ENCODE results near the gene FAM89B.

FAM89B gene

DNA sequence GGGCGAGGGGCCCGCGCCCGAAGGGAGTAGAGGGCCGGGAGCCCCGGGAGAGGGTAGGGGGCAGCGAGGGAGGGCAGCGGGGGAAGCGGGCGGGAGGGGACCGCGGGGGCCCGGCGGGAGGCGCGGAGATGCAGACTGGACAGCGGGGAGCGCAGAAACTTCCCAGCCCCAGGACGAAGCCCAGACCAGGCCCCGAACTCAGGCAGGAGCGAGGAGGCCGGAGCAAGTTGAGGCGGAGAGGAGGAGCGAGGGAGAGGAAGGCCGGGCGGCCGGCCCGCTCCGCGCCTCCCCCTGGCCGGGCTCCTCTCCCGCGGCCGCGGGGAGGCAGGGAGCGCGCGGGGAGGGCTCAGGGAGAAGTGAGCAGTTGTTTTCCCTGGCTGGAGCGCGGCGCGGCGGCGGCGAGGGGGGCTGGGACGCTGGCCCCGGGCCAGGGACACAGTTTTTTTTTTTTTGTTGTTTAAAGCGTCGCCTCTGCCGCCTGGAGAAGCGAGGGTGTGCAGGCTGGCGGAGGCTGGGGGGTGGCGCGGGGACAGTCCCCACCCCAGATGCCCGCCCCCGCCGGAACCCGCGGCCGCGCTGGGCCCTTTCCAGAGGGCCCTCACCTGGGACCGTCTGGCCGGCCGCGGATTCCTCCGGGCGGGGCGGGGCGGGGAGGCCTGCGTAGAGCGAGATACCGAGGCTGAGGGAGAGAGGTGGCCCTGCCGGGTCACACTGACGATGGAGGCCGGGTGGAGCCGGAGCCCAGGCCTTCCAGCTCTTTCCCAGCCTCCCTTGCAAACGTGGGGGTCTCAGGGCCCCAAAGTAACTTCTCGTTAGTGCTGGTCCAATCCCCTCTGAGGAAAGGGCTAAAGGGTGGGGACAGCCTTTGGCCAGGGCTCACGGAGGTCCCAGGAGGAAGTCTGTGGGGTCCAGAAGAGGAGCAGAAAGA, 14.1 kb upstream of the FAM89B start, which contains the start of gene LTBP3:
TSS of gene LTBP3 (minus strand) at position 358 of the 928 bp plus-strand sequence. CDS start 400 bp downstream, outside the sequence.
- peak in 1 of 2 donors; percentile 46 for DNase-seq

DNA sequence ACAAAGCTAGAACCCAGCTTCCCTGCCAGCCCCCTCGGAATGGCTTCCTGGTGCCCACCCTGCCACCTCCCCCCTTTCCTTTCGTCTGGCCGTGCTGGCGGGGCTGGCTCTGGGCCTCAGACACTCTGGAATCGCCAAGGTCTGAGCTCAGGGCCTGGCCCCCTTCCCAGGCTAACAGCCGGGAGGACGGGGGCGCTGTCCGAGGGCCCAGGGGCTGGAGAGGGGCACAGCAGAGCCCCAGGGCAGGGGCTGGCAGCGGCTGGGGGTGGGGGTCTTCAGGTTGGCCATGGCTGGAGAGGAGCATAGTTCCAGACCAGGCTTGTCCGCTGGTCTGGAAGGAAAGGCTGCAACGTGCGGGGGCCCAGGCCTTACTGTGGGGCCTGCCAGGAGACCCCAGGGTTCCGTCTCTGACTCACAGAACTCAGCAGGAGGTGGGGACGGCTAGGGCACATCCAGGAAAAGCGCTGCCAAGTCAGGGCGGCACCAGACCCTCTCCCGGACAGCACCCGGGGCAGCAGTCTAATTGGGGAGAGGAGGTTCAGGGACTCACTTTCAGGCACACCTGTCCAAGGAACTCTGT, 13.3 kb upstream of the FAM89B start:
- no peak for DNase-seq

DNA sequence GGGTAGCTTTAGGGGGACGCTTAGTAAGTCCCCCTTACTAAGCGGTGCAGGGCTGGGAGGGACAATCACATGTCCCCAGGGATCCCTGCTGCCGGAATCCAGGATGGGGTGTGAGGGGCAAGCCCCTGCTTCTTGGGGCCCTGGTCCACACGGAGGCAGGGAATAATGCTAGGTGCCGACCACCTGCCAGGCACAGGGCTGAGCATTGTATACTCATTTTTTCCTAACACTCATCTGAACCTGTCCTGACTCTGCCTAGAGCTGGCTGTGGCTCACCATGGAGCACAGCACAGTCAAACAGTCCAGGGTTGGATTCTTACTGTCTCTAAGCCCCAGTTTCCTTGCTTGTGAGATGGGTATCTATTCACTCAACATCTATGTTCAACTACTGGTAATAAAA, 12.8 kb upstream of the FAM89B start:
- DNase-seq: no peak

DNA sequence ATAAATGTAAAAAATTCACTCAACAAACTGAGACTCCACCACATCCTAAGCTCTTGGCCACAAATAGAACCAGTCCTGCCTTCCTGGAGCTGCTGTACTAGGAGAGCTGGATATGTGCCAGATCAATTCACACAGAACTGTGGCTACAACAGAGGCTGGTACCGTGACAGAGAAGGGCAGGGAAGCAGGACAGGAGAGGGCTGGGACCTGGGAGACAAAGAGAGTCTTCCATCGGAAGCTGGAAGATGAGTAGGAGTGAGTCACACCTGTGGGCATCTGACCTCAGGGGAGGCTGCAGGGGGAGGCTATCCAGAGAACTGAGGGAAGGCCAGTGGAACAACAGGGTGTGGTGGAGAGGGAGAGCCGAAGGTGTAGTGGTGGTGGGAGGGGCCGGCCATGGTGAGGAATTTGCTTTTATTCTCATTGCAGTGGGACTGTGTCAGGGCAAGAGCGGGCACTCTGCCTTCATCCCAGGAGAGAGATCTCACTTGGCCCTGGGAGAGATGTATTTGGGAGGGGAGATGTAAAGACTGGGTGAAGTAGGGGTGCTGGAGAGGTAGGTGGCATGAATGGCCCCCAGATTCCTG, 12.3 kb upstream of the FAM89B start:
- DNase-seq: no peak

DNA sequence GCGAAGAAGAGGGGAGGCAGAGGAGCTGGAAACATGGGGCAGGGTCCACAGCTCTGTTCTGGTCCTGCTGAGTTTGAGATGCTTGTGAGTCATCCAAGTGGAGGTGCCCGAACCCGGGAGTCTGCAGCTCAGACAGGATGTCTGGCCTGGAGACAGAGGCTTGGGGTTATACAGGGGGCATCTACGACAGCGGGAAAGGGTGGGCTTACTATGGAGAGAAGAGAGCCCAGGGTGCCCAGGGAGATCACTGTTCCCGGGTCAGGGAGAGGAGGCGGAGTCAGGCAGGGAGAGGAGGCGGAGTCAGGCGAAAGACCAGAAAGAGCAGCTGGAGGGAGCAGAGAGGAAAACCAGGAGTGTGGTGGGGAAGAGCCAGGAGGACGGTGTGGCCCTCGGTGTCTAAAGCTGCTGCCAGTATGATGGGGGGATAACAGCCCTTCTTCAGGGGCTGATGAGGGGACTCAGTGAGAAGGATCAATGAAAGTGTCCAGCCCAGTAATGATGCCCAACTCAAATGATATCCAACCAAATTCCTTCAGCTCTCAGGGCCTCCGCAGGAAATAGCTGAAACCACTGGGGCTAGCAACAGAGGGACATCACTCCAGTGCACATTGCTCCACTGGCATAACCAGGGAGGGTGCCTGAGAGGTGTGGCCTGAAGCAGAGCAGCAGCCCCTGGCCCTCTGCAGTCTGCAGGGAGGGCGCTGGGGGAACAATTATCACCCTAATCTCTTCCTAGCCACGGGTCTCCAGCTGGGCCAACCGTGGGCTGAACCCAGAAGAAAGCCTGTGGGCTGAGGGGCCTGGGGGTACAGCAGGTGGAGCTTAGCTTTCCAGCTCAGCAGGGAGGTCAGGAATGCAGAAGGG, 11.6 kb upstream of the FAM89B start:
- DNase-seq: no peak

DNA sequence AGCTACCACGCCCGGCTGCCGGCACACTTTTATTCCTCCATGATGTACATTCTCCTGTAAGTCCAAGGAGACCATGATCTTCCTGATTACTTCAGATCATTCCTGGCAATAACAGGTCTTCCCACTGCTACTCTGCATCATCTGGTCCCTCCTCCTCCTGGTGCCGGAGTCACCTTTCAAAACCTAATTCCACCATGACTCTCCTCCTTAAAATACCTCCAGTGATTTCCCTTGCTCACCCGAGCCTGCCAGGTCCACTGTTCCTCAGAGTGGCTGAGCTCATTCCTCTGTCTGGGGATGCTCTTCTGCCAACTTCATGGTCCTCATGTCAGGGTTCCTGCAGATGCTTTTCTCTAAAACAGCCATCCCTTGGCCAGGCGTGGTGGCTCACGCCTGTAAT, 10.3 kb upstream of the FAM89B start:
- DNase-seq: no peak

DNA sequence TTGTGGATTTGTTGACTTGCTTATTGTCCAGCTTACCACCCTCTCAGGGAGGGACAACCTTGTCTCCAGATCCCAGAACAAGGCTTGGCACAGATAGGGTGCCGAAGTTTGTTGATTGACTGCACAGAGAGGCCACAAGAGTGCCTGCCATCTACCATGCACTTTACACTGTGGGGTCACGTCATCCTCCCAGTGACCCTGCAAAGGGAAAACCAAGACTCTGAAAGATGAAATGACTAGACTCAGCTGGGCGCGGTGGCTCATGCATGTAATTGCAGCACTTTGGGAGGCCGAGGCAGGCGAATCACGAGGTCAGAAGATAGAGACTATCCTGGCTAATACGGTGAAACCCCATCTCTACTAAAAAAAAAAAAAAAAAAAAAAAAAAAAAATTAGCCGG, 9.6 kb upstream of the FAM89B start:
- DNase-seq: no peak

DNA sequence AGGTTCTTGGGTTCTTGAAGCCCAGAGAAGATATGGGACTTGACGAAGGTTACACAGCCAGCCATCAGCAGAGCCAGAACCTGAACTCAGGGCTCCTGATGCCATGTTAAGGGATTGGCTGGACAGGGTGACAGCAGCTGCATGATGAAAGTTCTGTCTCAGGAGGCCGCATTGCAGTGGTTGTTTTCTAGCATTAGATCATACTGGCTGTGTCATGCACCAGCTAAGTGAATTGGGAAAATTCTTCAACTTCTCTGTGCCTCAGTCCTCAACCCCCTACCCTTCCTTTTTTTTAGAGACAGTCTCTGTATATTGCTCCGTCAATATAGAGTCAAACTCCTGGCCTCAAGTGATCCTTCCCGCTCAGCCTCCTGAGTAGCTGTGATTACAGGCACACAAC, 8.7 kb upstream of the FAM89B start:
- DNase-seq: no peak

DNA sequence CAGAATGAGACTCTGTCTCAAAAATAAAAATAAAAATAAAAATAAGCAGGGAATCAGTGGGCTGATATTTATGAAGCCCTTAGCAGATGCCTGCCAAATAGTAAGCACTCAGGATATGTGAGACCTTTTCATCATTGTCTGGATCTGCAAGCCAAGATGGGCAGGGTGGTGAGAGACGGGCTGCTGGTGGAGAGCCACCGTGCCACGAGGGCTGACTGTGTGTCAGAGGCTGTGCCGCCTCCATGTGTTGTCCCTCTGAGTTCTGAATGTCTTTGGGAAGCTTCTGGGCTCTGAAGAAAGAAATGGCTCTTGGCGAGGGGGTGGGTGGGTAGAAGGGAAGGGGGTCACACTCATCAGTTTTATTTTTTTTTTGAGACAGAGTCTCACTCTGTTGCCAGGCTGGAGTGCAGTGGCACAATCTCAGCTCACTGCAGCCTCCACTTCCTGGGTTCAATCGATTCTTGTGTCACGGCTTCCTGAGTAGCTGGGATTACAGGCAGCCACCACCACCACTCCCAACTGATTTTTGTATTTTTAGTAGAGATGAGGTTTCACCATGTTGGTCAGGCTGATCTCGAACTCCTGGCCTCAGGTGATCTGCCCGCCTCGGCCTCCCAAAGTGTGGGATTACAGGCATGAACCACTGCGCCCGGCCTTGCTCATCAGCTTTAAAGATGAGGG, 7.3 kb upstream of the FAM89B start:
- DNase-seq: peak in 1 of 2 donors; percentile 55

DNA sequence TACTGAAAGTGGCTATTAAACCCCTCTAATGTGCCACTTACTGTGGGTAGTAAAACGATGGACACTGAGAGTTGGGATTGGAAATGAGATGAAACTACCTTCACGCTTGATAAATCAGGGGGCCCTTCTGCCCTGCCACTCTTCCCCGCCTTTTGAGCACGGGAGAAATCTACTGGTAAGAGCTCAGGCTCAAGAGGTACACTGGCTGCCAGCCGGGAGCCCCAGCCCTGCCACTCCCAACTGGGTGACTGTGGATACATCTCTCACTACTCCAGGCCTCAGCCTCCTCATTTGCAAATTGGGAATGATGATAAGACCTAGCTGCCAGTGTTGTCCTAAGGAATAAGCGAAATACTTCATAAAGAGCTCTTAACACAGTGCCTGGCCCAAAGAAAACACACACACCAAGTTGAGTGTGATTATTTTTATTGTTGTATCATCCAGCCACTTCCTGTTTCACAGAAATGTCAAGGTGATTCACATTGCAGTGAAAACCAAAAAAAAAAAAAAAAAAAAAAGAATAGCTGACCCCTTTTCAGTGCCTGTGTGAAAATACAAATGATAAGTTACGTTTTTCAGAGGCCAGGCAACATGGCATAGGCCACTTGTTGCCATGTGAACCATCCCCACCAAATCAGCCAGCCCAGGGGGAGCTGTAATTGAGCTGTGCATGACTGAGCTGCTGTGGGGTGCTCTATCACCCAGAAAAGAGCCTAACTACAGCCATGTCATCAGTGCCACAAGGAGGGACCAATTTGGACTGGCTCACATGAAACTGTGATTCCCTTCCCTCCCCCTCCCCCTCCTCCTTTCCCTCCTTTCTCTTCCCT, 6.5 kb upstream of the FAM89B start:
- DNase-seq: peak; percentile 76 to 83

DNA sequence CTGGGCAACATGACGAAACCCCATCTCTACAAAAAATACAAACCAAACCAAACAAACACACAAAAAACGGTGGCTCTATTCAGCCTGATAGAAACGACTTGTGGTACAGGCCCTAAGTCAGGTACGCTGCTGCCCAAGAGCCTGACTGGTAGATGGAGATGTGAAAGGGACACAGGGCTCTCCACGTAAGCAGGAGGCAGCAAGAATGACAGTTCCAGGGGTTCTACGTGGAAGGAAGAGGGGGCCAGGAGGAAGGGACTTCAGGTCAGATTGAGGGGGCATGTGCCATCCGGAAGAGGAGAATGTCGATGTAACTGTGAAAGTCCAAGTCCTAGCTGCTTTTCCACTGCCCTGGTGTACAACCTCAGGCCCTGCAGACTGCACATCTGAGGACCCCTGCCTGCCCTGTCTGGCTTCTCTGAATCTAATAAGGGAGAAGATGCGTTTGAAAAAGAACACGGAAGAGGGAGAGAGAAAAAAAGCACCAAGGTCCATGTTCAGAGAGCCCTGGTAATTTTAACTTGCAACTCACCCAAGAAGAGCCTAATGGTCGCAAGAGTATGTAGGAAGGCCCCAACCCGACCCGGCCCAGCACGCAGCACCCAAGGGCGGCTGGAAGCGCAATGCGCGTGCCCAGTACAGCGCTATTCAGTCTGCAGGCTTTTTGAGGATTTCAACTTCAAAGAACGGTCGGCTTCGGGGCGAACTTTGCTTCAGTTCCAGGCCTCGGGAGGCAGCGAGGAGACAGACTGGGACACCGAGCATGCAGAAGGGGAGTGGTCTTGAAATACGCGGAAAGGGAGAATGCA, 3.0 kb upstream of the FAM89B start:
- no peak for DNase-seq

DNA sequence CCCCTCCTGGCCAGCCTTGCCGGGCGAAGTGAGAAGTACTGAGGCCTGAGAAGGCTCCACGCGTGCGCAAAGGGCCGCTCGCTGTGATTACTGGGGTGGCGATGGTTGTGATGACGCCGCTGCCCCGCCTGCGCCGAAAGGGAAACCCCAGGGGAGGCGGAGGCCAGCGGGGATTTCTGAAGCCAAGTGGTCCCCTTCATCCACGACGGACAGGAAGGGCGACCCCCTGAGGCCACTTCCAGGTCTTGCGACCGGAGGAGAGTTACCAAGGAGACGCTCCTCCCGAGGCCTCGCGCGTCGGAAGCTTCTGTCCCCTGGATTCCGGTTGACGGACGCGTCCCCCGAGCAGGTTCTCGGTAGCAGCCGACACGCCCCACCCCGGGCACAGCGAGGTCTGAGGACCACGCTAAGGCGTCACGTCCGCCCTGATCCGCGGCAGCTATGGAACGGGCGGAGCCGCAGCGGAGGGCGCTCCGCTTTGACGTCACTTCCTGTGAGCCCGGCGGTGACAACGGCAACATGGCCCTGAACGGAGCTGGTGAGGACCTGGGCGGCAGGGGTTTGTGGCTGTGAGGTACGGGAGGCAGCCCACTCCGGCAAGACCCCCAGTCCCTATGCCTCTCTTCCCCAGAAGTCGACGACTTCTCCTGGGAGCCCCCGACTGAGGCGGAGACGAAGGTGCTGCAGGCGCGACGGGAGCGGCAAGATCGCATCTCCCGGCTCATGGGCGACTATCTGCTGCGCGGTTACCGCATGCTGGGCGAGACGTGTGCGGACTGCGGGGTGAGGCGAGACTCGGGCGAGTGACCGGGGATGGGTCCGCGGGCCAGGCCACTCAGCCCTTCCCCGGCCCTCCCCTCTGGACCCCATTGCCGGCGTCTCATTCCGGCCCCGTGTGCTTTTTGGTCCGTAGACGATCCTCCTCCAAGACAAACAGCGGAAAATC, 2.1 kb upstream of the FAM89B start, which contains the start of gene ZNRD2:
TSS of gene ZNRD2 (plus strand) at position 505 of the 946 bp plus-strand sequence. CDS start at position 520, 15 bp downstream.
- peak; percentile 98 to 99 for DNase-seq

DNA sequence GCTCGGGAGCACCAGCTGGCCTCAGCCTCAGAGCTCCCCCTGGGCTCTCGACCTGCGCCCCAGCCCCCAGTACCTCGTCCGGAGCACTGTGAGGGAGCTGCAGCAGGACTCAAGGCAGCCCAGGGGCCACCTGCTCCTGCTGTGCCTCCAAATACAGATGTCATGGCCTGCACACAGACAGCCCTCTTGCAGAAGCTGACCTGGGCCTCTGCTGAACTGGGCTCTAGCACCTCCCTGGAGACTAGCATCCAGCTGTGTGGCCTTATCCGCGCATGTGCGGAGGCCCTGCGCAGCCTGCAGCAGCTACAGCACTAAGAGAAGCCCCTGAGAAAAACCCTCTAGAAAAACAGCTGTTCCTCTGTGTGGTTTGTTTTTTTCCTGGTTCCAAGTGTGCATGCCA, 918 bp upstream of the FAM89B start:
- no peak for DNase-seq

DNA sequence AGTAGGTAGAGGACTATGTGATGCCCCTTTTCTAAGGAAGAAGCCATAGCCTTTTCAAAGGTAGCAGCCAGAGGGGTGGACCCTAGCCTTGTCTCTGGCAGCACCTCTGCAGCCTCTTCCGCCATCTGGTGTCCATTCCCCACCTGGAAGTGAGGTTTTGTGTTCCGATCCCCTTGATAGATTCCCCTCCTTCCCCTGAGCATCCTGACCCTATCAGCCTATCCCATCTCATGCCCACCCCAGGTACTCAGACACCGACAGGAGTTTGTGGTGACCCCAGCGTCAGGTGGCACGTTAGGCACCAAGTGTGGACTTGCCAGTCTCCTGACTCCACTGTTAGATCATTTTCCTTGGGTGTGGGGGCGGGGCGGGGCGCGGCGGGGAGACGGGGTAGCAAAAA, 398 bp upstream of the FAM89B start:
- no peak for DNase-seq

DNA sequence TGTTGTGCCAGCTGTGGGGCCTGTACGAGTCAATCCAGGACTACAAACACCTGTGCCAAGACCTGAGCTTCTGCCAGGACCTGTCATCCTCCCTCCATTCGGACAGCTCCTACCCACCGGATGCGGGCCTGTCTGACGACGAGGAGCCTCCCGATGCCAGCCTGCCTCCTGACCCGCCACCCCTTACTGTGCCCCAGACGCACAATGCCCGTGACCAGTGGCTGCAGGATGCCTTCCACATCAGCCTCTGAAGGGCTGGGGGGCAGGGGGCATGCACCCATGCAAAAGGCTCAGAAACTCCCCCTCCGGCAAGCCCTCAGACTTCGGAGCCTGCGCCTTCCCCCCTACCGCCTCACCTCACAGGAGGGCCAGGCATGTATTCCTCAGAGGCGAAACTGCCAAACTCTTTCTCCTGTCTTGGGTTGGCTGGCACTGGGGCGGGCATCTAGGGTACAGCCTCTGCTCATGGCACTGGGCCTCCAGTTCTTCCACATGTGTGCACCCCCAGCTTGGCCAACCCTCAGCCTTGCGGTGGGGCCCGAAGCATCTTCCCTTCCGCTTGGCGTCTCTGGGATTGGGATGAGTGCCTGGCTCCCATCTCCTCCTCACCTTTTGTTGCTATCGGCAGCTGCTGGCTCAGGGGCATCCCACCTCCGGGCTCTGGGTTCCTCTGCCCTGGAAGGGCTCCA, 1.2 kb downstream of the FAM89B start:
- DNase-seq: no peak

DNA sequence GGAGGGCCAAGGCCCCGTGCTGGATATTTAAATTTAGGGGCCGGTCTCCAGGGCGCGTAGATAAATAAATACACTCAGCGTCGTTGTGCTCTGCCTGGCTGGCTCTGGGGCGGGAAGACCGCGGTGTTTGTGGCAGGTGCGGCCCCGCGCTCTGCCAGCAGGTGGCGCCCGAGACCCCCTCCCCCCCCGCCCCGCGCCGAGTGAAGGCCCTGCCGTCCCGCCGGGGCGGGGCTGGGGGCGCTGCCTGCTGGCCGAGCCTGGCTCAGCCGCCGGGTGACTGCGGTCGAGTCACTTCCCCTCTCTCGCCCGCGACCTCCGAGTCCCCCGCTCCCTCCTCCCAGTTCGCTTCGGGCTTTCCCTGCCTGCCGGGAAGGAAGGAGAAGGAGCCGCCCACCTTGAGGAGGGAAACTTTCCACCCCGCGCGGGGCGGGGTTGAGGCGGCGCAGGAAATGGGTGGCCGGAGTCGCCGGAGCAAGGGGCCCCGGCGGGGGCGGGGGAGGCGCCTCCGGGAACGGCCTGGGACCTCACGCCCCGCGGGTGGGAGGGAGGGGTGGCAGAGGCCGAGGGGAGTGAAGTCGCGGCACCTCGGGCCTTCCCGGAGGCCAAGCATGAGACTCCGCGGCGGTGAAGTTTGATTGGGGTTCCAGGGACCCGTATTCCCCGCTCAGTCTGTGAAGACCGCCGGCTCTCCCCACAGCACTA, 1.9 kb downstream of the FAM89B start:
- DNase-seq: peak; percentile 94

DNA sequence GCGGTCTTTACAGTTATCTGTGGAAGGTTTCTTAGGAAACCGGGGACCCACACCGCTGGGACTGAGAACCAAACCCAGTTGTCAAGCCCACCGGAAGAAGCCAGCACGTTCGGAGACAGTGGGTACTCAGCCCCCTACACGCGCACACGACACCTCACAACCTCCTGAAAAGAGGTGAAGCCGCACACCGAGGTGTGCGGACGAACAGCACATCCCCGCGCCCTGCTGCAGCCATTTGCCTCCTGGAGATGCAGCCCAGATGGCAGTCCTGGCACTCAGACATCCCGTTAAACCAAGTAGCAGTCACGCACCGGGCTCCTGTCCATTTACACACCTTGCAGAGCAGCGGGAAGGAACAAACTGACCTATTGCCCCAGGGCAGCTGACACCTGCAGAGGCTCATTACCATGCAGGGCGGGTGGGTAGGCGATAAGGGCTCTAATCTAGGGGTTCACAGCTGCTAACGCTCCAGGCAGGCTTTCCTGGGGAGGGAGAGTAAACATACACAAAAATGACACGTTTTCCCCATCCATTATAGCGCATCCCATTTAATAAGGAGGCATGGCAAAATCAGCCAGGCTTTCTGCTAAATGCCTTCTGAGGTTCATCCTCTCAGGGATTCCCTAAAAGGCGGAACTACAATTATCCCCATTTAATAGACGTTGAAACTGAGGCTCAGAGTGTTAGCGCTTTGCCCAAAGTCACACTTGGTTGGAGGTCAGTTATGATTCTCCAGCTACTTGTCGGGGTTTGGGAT, 2.7 kb downstream of the FAM89B start:
- peak in 1 of 2 donors; percentile 40 for DNase-seq

Data from CD4-positive, alpha-beta T cell treated with Interleukin-4 for 1 hour (primary cell).